Mesodermal cell (in vitro differentiated cells): ENCODE data around the gene DDX39A.
A peak's percentile ranks its signal among the peaks of the same experiment; 100 is the strongest.
"Not testable (repeated sequence)": the region's sequence is repeated elsewhere in the genome, so short reads cannot be mapped to it uniquely, and the experiment has no call there.

ENCODE experiments used
- H3K27ac ChIP-seq: 2 replicates; pipeline ENCODE4 v1.7.0; 2013; ENCODE audit warnings: mild to moderate bottlenecking, low read depth, low read length, moderate library complexity; ENCODE audit not compliant: severe bottlenecking
- H3K36me3 ChIP-seq: 2 replicates; pipeline ENCODE4 v1.7.1; 2013; ENCODE audit warnings: mild to moderate bottlenecking, low read length, moderate library complexity; ENCODE audit not compliant: control insufficient read depth, insufficient read depth
- H3K4me1 ChIP-seq: one replicate; pipeline ENCODE4 v1.7.1; 2013; ENCODE audit warnings: mild to moderate bottlenecking, low read length; ENCODE audit not compliant: insufficient read depth, control insufficient read depth, poor library complexity, severe bottlenecking
- H3K4me3 ChIP-seq: 2 replicates; pipeline ENCODE4 v1.7.0; 2013; ENCODE audit warnings: low read length, control low read depth, mild to moderate bottlenecking; ENCODE audit not compliant: insufficient read depth, poor library complexity, severe bottlenecking; ENCODE audit errors: extremely low read depth
- H3K9me3 ChIP-seq: 2 replicates; pipeline ENCODE4 v1.7.1; 2013; ENCODE audit warnings: mild to moderate bottlenecking, low read length, moderate library complexity; ENCODE audit not compliant: control insufficient read depth
- WGBS, 2 experiments: methylation state at CpG; one replicate each; pipeline ENCODE4 v1.1.5; 2013; ENCODE audit warnings: missing lambda C conversion rate in 2 of 2; ENCODE audit not compliant: insufficient coverage in 2 of 2; 5-methylcytosine and 5-hydroxymethylcytosine counted together

The DDX39A gene

DNA sequence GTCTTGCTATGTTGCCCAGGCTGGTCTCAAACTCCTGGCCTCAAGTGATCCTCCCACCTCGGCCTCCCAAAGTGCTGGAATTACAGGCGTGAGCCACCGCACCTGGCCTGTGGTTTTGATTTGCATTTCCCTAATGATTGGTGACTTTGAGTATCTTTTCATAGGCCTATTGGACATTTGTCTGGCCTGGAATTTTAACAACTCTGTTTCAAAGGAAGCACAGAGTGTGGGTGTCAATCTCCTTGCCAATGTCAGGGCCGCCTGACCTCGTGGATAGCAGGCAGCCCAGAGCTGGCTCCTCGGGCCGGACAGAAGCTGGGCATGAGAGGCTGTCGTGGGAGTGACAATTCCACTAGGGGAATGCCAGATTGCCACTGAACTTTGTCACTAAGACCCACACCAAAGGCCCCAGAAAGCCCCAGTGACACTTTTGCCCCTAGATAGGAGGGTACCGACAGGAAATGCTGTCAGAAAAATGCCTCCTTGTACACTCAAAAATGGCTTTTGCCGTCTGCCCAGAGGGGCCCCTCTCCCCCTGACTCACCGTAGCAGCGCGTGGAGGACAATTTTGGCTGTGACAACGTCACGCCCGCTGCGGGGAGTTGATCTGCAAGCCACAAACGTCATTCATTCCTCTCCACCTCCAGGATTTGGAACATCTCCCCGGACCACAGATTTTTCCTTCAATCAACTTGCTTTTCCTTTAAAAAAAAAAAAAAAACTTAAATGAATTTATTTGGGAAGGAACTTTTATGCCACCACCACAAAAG, 49.6 kb downstream of the DDX39A start:
- peak overlapping the region; percentile 50 for H3K27ac ChIP-seq
- WGBS, 2 experiments: 73 to 77% methylated on average over 16 to 18 of the region's 19 CpGs
- no peaks in the 10 kb centered on the region for H3K9me3 ChIP-seq
- H3K4me3 ChIP-seq: no peak overlapping the region
- H3K36me3 ChIP-seq: no peaks in the 10 kb centered on the region
- peaks cover 12% of the 10 kb centered on the region for H3K4me1 ChIP-seq

GRCh38 chr19:14368011-14368513, 51.1 kb downstream of the DDX39A start:
- H3K4me1 ChIP-seq: peaks cover 15% of the 10 kb centered on the region
- H3K36me3 ChIP-seq: no peaks in the 10 kb centered on the region
- no peak overlapping the region for H3K4me3 ChIP-seq
- no peaks in the 10 kb centered on the region for H3K9me3 ChIP-seq
- WGBS, 2 experiments: 96 to 100% methylated on average over 1 to 3 of the region's 5 CpGs
- H3K27ac ChIP-seq: no peak overlapping the region

GRCh38 chr19:14367016-14367415, 52.1 kb downstream of the DDX39A start:
- Histone ChIP-seq H3K9me3 (no peaks in the 10 kb centered on the region), H3K4me3 (no peak overlapping the region), H3K36me3 (no peaks in the 10 kb centered on the region), H3K4me1 (peaks cover 13% of the 10 kb centered on the region), H3K27ac (no peak overlapping the region)
- WGBS, 2 experiments: 95 to 96% methylated on average over 6 to 8 of the region's 10 CpGs

GRCh38 chr19:14366529-14366928, 52.6 kb downstream of the DDX39A start:
- Histone ChIP-seq H3K4me3 (no peak overlapping the region), H3K27ac (no peak overlapping the region), H3K9me3 (no peaks in the 10 kb centered on the region), H3K36me3 (no peaks in the 10 kb centered on the region), H3K4me1 (peaks cover 13% of the 10 kb centered on the region)
- 35 to 57% methylated on average over 2 to 3 of the region's 3 CpGs for WGBS, 2 experiments

GRCh38 chr19:14364098-14364443, 55.1 kb downstream of the DDX39A start:
- WGBS, 2 experiments: 70 to 80% methylated on average over 5 to 7 of the region's 9 CpGs

DNA sequence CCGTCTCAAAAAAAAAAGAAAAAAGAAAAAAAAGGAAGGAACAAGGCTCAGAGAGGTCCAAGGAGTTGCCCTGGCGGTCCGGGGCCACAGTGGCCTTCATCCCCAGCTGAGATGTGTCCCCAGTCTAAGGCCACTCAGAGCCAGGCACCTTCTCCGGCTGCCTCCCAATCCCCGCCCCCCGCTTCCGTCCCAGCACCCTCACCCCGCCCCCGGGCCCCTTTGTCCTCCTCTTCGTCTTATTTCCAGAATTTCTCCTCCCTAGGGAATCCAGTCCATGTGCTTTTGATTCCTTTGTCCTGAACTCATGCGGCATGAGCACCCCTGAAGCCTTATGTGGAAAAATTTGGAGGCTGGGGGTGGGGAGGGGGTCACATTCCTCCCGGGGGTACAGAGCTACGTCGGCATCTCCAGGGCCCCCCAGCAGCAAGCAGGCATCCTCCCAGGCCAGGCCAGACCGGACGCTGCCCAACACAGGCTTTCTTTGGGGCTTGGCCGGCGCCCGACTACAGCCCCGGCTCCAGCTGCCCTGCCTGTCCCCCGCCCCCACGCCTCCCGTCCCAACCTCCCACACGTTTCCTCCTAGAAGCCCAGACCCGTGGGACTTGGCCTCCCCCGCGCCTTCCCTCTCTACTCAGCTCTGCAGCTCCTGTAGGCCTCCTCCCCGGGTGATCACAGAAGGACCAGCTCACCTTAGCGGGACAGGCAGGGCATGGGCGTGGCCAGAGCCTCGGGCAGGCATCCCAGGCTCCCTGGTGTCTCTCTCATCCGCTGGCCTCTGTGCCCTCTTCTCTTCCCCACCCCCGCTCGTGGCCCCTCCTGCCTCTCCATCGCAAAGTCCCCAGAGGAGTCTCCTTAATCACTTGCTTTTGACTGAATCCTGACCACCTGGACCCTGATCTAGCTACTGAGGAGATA, 55.7 kb downstream of the DDX39A start:
- 8 to 11% methylated on average over 24 to 26 of the region's 35 CpGs for WGBS, 2 experiments
- peaks cover 3% of the 10 kb centered on the region for H3K4me1 ChIP-seq
- peak overlapping the region; percentile 92 for H3K27ac ChIP-seq
- H3K9me3 ChIP-seq: no peaks in the 10 kb centered on the region
- peak overlapping the region; percentile 18 for H3K4me3 ChIP-seq
- no peaks in the 10 kb centered on the region for H3K36me3 ChIP-seq

More at GRCh38 chr19:14364098-14364443, 55.1 kb downstream of the DDX39A start:
- H3K4me1 ChIP-seq, H3K36me3 ChIP-seq, H3K9me3 ChIP-seq: not testable (repeated sequence)
- peak overlapping the region; percentile 18 for H3K4me3 ChIP-seq
- H3K27ac ChIP-seq: peak overlapping the region; percentile 92

- Histone ChIP-seq H3K4me1 (peaks cover 3% of the 10 kb centered on the region), H3K36me3 (no peaks in the 10 kb centered on the region), H3K27ac (no peak overlapping the region), H3K4me3 (no peak overlapping the region), H3K9me3 (no peaks in the 10 kb centered on the region)
- WGBS, 2 experiments: 57 to 66% methylated on average over 7 of the region's 7 CpGs
These were observed 57.3 kb downstream of the DDX39A start for GRCh38 chr19:14361824-14362223.
